Measurements from ENCODE around the gene ZIC1. TPM values are rescaled to one million over a fixed set of nuclear protein-coding genes. Genes with fewer than 3 reads are reported as not detected.

Gene ZIC1
- total RNA-seq, 1 donor, result not detected

GRCh38 chr3:147388700-147389580, 20.2 kb upstream of the ZIC1 start:
- H3K27me3 ChIP-seq (ENCODE audit: insufficient read depth, low read length), result peaks cover 97% of the 10 kb centered on the region
- no peaks in the 10 kb centered on the region for H3K9me3 ChIP-seq (ENCODE audit: low read depth, low read length)
- no peaks in the 10 kb centered on the region for H3K4me1 ChIP-seq (ENCODE audit: insufficient read depth, low read length)
- H3K4me3 ChIP-seq (ENCODE audit: low read length), result no peak overlapping the region

- H3K4me3 ChIP-seq (ENCODE audit: low read length), result no peak overlapping the region
- no peaks in the 10 kb centered on the region for H3K4me1 ChIP-seq (ENCODE audit: insufficient read depth, low read length)
- H3K9me3 ChIP-seq (ENCODE audit: low read depth, low read length), result no peaks in the 10 kb centered on the region
- H3K27me3 ChIP-seq (ENCODE audit: insufficient read depth, low read length), result peaks cover 97% of the 10 kb centered on the region
Observed at GRCh38 chr3:147389717-147390116, 19.4 kb upstream of the ZIC1 start.

DNA sequence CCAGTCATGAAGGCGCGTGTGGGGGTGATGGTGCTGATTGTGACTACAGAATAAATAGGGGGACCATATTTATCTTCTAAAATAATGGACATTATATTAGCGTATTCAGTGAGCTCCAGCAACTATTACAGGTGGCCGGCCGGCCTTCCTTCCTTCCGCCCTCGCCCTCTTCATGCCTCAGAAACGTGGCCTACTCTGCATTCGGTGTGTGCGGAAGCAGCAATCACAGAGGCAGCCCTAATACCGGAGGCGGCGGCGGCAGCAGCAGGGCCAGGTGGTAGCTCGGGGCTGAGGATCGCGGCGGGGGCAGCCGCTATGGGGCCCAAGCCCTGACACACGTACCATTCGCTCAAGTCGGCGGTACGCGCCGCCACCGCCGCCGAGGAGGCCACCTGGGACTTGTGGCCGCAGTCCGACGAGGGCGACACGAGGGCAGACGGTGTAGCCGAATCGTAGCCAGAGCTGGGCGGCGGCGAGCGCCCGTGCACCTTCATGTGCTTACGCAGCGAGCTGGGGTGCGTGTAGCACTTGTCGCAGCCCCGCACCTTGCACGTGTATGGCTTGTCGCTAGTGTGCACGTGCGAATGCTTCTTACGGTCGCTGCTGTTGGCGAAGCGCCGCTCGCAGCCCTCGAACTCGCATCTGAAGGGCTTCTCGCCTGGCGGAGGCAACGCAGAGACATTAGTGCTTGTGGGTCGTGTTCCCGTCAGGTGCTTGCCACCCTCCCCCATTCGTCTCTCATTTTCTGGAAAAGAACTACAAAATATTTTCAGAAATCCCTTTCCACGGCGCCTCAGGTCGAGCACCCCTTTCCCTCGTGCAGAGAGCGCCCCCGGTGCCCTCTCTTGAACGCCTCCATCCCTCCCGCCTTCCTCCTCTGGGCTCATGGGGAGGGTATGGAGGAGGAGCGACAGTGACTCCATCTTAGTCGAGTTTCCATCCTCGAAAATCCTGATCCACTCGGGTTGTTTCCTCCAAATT, 18.3 kb upstream of the ZIC1 start:
- no peaks in the 10 kb centered on the region for H3K4me1 ChIP-seq (ENCODE audit: insufficient read depth, low read length)
- peaks cover 97% of the 10 kb centered on the region for H3K27me3 ChIP-seq (ENCODE audit: insufficient read depth, low read length)
- H3K4me3 ChIP-seq (ENCODE audit: low read length), result no peak overlapping the region
- no peaks in the 10 kb centered on the region for H3K9me3 ChIP-seq (ENCODE audit: low read depth, low read length)

DNA sequence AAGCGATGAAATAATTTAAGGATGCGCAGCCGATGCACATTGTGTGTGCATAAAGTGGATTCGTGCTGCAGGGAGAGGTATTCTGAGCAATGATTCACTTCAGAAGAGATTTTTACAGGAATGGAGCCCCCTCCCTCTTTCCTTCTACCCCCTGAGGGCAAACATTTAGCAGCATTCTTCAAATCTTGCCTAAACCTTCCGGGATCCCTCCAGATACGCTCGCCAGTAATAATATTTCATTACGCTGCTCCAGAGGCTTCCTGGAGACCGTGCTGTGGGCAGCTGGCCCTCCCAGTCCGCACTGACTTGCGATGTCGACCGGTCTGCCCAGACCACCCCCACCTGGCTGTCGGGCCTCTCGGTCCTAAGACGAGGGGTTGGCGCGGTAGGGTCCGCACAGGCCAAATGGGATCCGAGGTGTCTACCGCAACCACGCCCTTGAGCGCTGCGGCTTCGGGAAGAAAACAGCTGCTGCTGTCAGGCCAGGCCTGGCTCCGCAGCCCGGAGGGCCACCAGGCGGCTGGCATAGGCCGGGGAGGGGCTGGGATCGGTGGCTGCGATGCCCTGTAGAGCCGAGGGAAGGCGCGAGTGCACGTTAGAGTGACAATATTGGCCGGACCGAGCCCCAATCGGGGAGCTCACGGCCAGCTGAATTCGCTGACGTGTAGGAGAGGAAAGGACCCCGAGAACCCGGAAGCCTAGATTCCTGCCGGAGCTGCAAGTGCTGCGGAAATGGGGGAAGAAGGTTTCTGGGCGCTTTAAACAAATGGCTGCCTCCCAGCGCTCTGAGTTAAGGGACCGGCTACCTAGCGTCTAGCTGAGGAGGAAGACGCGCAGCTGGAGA, 17.2 kb upstream of the ZIC1 start:
- H3K4me3 ChIP-seq (ENCODE audit: low read length), result no peak overlapping the region
- peaks cover 97% of the 10 kb centered on the region for H3K27me3 ChIP-seq (ENCODE audit: insufficient read depth, low read length)
- no peaks in the 10 kb centered on the region for H3K9me3 ChIP-seq (ENCODE audit: low read depth, low read length)
- no peaks in the 10 kb centered on the region for H3K4me1 ChIP-seq (ENCODE audit: insufficient read depth, low read length)

- H3K4me3 ChIP-seq (ENCODE audit: low read length), result no peak overlapping the region
- no peaks in the 10 kb centered on the region for H3K4me1 ChIP-seq (ENCODE audit: insufficient read depth, low read length)
- no peaks in the 10 kb centered on the region for H3K9me3 ChIP-seq (ENCODE audit: low read depth, low read length)
- H3K27me3 ChIP-seq (ENCODE audit: insufficient read depth, low read length), result peaks cover 97% of the 10 kb centered on the region
Observed at GRCh38 chr3:147392625-147392946, 16.6 kb upstream of the ZIC1 start.

DNA sequence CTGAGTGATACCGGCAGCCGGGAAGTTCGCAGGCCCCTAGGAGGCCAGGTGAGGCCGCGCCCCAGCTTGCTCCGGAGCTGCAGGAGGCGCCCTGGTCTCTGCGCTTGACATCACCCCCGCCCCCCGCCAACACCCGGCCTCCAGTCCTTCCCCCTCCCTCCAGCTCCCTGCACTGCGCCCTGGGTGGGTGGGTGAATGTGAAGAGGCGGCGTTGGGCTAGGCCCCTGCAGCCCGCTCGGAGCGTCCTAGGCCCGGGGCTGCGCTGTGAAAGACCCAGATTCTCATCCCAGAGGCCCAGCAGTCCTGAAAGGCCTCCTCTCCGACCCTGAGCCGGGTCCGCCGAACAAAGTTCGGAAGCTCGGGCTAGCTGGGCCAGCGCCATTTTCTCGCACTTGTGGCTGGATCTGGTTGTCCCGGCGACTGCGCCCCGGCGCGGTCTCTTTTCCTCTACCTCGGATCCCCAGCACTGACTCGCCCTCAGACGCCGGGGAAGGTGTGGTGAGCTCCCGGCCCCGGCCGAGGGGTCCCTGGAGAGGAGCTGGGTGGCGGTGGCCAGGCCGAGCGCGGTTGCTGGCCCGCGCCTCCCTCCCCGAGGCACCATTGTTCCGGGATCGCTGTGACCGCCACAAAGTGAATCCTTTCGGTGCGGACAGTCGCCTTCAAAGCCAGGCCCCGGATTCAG, 15.8 kb upstream of the ZIC1 start:
- Histone ChIP-seq H3K4me1 (ENCODE audit: insufficient read depth, low read length) (no peaks in the 10 kb centered on the region), H3K4me3 (ENCODE audit: low read length) (no peak overlapping the region), H3K27me3 (ENCODE audit: insufficient read depth, low read length) (peaks cover 96% of the 10 kb centered on the region), H3K9me3 (ENCODE audit: low read depth, low read length) (no peaks in the 10 kb centered on the region)

- Histone ChIP-seq H3K27me3 (ENCODE audit: insufficient read depth, low read length) (peaks cover 96% of the 10 kb centered on the region), H3K9me3 (ENCODE audit: low read depth, low read length) (no peaks in the 10 kb centered on the region), H3K4me3 (ENCODE audit: low read length) (no peak overlapping the region), H3K4me1 (ENCODE audit: insufficient read depth, low read length) (no peaks in the 10 kb centered on the region)
Observed at GRCh38 chr3:147393943-147394883, 15.0 kb upstream of the ZIC1 start.

- Histone ChIP-seq H3K27me3 (ENCODE audit: insufficient read depth, low read length) (peaks cover 96% of the 10 kb centered on the region), H3K9me3 (ENCODE audit: low read depth, low read length) (no peaks in the 10 kb centered on the region), H3K4me3 (ENCODE audit: low read length) (no peak overlapping the region), H3K4me1 (ENCODE audit: insufficient read depth, low read length) (no peaks in the 10 kb centered on the region)
Observed at GRCh38 chr3:147394884-147395225, 14.3 kb upstream of the ZIC1 start.

- Histone ChIP-seq H3K4me3 (ENCODE audit: low read length) (no peak overlapping the region), H3K9me3 (ENCODE audit: low read depth, low read length) (no peaks in the 10 kb centered on the region), H3K4me1 (ENCODE audit: insufficient read depth, low read length) (no peaks in the 10 kb centered on the region), H3K27me3 (ENCODE audit: insufficient read depth, low read length) (peaks cover 96% of the 10 kb centered on the region)
Observed at GRCh38 chr3:147395899-147396711, 13.1 kb upstream of the ZIC1 start.

GRCh38 chr3:147396712-147397046, 12.5 kb upstream of the ZIC1 start:
- Histone ChIP-seq H3K4me3 (ENCODE audit: low read length) (no peak overlapping the region), H3K4me1 (ENCODE audit: insufficient read depth, low read length) (no peaks in the 10 kb centered on the region), H3K9me3 (ENCODE audit: low read depth, low read length) (no peaks in the 10 kb centered on the region), H3K27me3 (ENCODE audit: insufficient read depth, low read length) (peaks cover 98% of the 10 kb centered on the region)

GRCh38 chr3:147397155-147397874, 11.8 kb upstream of the ZIC1 start:
- H3K4me1 ChIP-seq (ENCODE audit: insufficient read depth, low read length), result no peaks in the 10 kb centered on the region
- H3K27me3 ChIP-seq (ENCODE audit: insufficient read depth, low read length), result peaks cover 98% of the 10 kb centered on the region
- no peaks in the 10 kb centered on the region for H3K9me3 ChIP-seq (ENCODE audit: low read depth, low read length)
- no peak overlapping the region for H3K4me3 ChIP-seq (ENCODE audit: low read length)

GRCh38 chr3:147397875-147398812, 11.0 kb upstream of the ZIC1 start:
- peaks cover 97% of the 10 kb centered on the region for H3K27me3 ChIP-seq (ENCODE audit: insufficient read depth, low read length)
- no peak overlapping the region for H3K4me3 ChIP-seq (ENCODE audit: low read length)
- no peaks in the 10 kb centered on the region for H3K4me1 ChIP-seq (ENCODE audit: insufficient read depth, low read length)
- H3K9me3 ChIP-seq (ENCODE audit: low read depth, low read length), result no peaks in the 10 kb centered on the region

Data from mononuclear cell (primary cell).